HCT116 (cell line): ENCODE data around the gene MSH3.

Experiments
- CBX3 ChIP-seq: IDR thresholded peaks from 2 replicates; pipeline ENCODE4 v1.6.1; 2012; ENCODE audit warnings: low read depth
- EZH2 ChIP-seq: fragments of 200-600 bp; sonication (generic); IDR thresholded peaks from 2 replicates; pipeline ENCODE4 v1.6.1; 2017; ENCODE audit warnings: antibody characterized with exemption, mixed run types
- POLR2A ChIP-seq: IDR thresholded peaks from 2 replicates; pipeline ENCODE4 v1.7.0; 2011; ENCODE audit warnings: borderline replicate concordance; ENCODE audit not compliant: insufficient read depth, insufficient read length; ENCODE audit errors: extremely low read depth
- POLR2AphosphoS5 ChIP-seq: IDR thresholded peaks from 2 replicates; pipeline ENCODE4 v1.6.1; 2011; ENCODE audit warnings: mild to moderate bottlenecking, low read depth, low read length, moderate library complexity
- RAD21 ChIP-seq: IDR thresholded peaks from 2 replicates; pipeline ENCODE4 v1.6.1; 2012; ENCODE audit warnings: low read depth, mild to moderate bottlenecking
- SRF ChIP-seq: IDR thresholded peaks from 2 replicates; pipeline ENCODE4 v1.6.1; 2012; ENCODE audit warnings: low read depth
- YY1 ChIP-seq: IDR thresholded peaks from 2 replicates; pipeline ENCODE4 v1.6.1; 2011; ENCODE audit warnings: low read length, low read depth, moderate library complexity, mild to moderate bottlenecking; ENCODE audit not compliant: insufficient replicate concordance; ENCODE audit errors: extremely low read depth
- TF ChIP-seq, protein P1 (sequence below), 3 experiments: fragments of 200-600 bp in 1 of 3; sonication (generic) in 1 of 3; IDR thresholded peaks in 2 of 3; conservative IDR thresholded peaks in 1 of 3; 2 replicates each; pipeline ENCODE4 v1.5.1; 2012 to 2017; ENCODE audit warnings: low read depth in 2 of 3, low read length in 2 of 3, antibody characterized with exemption in 1 of 3, borderline replicate concordance in 1 of 3, control low read depth in 1 of 3, mild to moderate bottlenecking in 1 of 3, mixed read lengths in 1 of 3, mixed run types in 1 of 3, moderate library complexity in 1 of 3; ENCODE audit not compliant: insufficient read depth in 1 of 3
- TF ChIP-seq, protein P2 (sequence below): IDR thresholded peaks from 2 replicates; pipeline ENCODE4 v1.6.1; 2012

DNA sequence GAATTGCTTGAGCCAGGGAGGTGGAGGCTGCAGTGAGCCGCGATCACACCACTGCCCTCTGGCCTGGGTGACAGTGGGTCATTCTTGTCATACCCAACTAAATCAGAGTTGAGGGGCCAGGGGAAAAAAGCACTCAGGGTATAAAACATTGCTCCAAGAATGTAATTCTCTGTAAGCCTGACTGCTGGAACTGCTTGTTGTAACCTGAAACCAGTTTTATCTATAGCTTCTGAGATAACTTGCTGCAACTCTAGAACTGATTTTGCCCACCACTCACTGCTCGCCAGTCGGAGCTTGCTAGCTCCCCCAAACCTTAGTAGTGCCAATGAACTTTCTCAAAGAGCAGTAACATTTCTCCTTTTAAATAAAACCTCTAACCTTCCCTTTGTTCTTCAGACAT is 9.6 kb upstream of the MSH3 start:
- TF ChIP-seq POLR2AphosphoS5, result no peak
- no peak for TF ChIP-seq POLR2A
- TF ChIP-seq, protein P1, sequence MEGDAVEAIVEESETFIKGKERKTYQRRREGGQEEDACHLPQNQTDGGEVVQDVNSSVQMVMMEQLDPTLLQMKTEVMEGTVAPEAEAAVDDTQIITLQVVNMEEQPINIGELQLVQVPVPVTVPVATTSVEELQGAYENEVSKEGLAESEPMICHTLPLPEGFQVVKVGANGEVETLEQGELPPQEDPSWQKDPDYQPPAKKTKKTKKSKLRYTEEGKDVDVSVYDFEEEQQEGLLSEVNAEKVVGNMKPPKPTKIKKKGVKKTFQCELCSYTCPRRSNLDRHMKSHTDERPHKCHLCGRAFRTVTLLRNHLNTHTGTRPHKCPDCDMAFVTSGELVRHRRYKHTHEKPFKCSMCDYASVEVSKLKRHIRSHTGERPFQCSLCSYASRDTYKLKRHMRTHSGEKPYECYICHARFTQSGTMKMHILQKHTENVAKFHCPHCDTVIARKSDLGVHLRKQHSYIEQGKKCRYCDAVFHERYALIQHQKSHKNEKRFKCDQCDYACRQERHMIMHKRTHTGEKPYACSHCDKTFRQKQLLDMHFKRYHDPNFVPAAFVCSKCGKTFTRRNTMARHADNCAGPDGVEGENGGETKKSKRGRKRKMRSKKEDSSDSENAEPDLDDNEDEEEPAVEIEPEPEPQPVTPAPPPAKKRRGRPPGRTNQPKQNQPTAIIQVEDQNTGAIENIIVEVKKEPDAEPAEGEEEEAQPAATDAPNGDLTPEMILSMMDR (IDR thresholded peaks at IDR 0.05 in 2 of 3, conservative IDR thresholded peaks at IDR 0.05 in 1 of 3; ENCODE audit: borderline replicate concordance in 1 of 3, insufficient read depth in 1 of 3, low read depth in 2 of 3, low read length in 2 of 3), result no peak
- TF ChIP-seq SRF, result no peak
- TF ChIP-seq RAD21, result no peak
- TF ChIP-seq CBX3, result no peak
- TF ChIP-seq, protein P2, sequence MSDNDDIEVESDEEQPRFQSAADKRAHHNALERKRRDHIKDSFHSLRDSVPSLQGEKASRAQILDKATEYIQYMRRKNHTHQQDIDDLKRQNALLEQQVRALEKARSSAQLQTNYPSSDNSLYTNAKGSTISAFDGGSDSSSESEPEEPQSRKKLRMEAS, result no peak
- no peak for TF ChIP-seq EZH2
- no peak for TF ChIP-seq YY1
